LNCAP (cell line): Measurements from ENCODE around the gene SDK2.

Experiments
- TF ChIP-seq, protein P1 (sequence below): fragments of 450-650 bp; IDR thresholded peaks from 2 replicates; pipeline ENCODE4 v1.5.1; 2017; ENCODE audit warnings: mild to moderate bottlenecking

SDK2 gene

GRCh38 chr17:73447319-73447718 lies 196.9 kb downstream of the SDK2 start:
- TF ChIP-seq, protein P1, sequence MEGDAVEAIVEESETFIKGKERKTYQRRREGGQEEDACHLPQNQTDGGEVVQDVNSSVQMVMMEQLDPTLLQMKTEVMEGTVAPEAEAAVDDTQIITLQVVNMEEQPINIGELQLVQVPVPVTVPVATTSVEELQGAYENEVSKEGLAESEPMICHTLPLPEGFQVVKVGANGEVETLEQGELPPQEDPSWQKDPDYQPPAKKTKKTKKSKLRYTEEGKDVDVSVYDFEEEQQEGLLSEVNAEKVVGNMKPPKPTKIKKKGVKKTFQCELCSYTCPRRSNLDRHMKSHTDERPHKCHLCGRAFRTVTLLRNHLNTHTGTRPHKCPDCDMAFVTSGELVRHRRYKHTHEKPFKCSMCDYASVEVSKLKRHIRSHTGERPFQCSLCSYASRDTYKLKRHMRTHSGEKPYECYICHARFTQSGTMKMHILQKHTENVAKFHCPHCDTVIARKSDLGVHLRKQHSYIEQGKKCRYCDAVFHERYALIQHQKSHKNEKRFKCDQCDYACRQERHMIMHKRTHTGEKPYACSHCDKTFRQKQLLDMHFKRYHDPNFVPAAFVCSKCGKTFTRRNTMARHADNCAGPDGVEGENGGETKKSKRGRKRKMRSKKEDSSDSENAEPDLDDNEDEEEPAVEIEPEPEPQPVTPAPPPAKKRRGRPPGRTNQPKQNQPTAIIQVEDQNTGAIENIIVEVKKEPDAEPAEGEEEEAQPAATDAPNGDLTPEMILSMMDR = no peak

DNA sequence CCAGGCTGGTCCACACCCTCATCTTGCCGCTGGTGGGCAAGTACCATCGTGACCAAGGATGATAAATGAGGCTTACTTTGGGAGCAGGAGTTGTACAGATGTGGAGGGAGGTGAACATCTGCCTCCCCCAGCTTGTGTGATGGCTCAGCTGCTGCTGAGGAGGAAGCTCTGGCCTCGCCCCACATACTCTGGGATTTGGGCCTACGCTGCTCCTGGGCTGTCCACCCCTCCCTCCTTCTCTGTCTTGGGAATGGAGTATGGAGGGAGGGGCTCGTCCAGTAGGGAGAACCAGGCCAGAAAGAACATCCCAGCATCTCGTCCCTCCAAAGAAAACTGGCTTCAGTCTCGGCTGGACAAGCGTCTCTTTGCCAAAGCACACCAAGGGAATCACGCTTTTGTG lies 197.6 kb downstream of the SDK2 start:
- TF ChIP-seq, protein P1 = no peak

GRCh38 chr17:73445466-73445865 lies 198.8 kb downstream of the SDK2 start:
- TF ChIP-seq, protein P1 = no peak

DNA sequence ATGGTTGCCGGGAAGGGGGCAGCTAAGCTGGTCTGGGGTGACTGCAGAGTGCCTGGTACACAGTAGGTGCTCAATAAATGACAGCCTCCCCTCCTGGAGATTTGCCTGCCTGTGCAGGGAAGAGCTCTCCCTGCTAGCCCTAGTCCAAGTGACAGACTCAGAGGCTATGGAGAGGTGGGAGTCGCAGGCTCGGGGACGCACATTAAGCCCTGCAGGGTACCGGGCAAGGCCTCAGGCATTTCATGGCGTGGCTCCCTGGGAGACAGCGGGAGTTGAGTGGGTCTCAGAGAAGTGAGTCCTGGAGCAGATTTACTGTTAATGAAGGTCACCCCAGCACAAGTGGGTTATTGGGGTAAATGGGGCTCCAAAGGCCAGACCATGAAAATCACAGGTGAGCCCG lies 200.2 kb downstream of the SDK2 start:
- TF ChIP-seq, protein P1 = no peak

DNA sequence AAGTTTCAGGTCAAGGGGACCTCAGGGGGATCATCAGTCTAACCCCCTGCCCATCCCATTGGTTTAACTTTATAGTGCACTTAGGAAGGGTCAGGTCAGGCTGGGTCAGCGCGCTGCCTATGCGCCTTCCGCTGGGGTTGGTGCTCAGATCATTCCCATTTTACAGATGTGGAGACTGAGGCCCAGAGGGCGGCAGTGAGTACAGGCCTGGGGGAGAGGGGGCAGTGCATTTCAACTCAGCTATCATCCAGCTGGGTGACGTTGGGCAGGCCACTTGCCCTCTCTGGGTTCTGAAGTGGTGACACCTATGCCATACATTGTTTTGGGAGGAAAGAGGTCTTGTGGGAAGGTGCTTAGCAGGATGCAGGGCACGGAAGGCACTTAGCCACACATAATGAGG lies 204.6 kb downstream of the SDK2 start:
- TF ChIP-seq, protein P1 = no peak

DNA sequence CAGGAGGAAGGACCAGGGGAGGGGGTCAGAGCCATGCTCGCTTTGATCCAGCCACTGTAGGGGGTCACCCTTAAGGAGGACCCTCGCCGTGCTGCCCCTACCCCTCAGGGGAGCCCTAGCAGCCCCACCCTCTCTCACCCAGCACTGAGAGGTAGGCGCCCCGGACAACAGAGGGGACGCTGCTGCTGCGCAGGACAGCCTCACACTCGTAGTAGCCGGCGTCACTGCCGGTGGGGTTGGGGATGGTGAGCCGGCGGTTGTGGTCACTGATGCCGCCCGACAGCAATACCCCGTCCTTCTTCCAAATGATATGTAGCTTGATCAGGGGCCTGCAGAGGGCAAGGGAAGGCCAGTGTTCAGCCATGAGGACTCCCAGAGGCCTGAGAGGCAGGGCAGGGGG lies 206.4 kb downstream of the SDK2 start:
- TF ChIP-seq, protein P1 = no peak

DNA sequence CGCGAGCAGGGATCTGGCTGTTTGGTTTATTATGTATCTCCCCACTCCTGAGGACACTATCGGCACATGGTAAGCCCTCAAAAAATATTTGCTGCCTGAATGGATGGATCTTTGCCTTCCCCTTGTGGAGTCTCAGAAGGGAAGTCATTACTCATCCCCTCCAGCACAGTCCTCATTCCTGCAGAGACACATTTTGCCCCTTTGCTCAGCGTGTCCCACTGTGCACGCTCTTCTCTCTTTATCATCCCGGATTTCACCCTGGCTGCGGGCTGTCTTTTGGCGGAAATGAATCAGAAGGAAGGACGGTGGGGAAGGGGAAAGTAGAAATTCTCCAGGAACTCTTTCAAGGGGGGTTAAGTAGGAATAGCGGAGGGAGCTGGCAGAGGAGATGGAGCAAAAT lies 207.3 kb downstream of the SDK2 start:
- TF ChIP-seq, protein P1 = no peak

GRCh38 chr17:73435412-73435811 lies 208.8 kb downstream of the SDK2 start:
- TF ChIP-seq, protein P1 = no peak
